Measurements from ENCODE around the gene TCF4. TPM values are rescaled to one million over a fixed set of nuclear protein-coding genes. Genes with fewer than 3 reads are reported as not detected.

Gene TCF4
- total RNA-seq, 1 donor from 2014 or later = 344 TPM

GRCh38 chr18:55509631-55510324 is 78.2 kb downstream of the TCF4 start:
- peak; percentile 89 for DNase-seq (ENCODE audit: extremely low read depth, low read depth, low spot score)

GRCh38 chr18:55508651-55509050 is 79.3 kb downstream of the TCF4 start:
- DNase-seq (ENCODE audit: extremely low read depth, low read depth, low spot score) = no peak

- DNase-seq (ENCODE audit: extremely low read depth, low read depth, low spot score) = no peak
Observed at GRCh38 chr18:55506074-55506473, 81.9 kb downstream of the TCF4 start.

- DNase-seq (ENCODE audit: extremely low read depth, low read depth, low spot score) = no peak
Observed at GRCh38 chr18:55504808-55505207, 83.2 kb downstream of the TCF4 start.

- no peak for DNase-seq (ENCODE audit: extremely low read depth, low read depth, low spot score)
Observed at GRCh38 chr18:55503167-55503820, 84.7 kb downstream of the TCF4 start.

GRCh38 chr18:55501982-55502710 is 85.8 kb downstream of the TCF4 start:
- DNase-seq (ENCODE audit: extremely low read depth, low read depth, low spot score) = no peak

- DNase-seq (ENCODE audit: extremely low read depth, low read depth, low spot score) = no peak
Observed at GRCh38 chr18:55501579-55501978, 86.4 kb downstream of the TCF4 start.

GRCh38 chr18:55500316-55501086 is 87.5 kb downstream of the TCF4 start:
- no peak for DNase-seq (ENCODE audit: extremely low read depth, low read depth, low spot score)

GRCh38 chr18:55499526-55499925 is 88.5 kb downstream of the TCF4 start:
- no peak for DNase-seq (ENCODE audit: extremely low read depth, low read depth, low spot score)

- no peak for DNase-seq (ENCODE audit: extremely low read depth, low read depth, low spot score)
Observed at GRCh38 chr18:55497825-55498403, 90.1 kb downstream of the TCF4 start.

GRCh38 chr18:55494899-55495298 is 93.1 kb downstream of the TCF4 start:
- no peak for DNase-seq (ENCODE audit: extremely low read depth, low read depth, low spot score)

- DNase-seq (ENCODE audit: extremely low read depth, low read depth, low spot score) = no peak
Observed at GRCh38 chr18:55494441-55494840, 93.6 kb downstream of the TCF4 start.

- no peak for DNase-seq (ENCODE audit: extremely low read depth, low read depth, low spot score)
Observed at GRCh38 chr18:55491616-55492015, 96.4 kb downstream of the TCF4 start.

- DNase-seq (ENCODE audit: extremely low read depth, low read depth, low spot score) = no peak
Observed at GRCh38 chr18:55489034-55489986, 98.7 kb downstream of the TCF4 start.

- DNase-seq (ENCODE audit: extremely low read depth, low read depth, low spot score) = no peak
Observed at GRCh38 chr18:55488473-55488872, 99.5 kb downstream of the TCF4 start.

GRCh38 chr18:55487997-55488396 is 100.0 kb downstream of the TCF4 start:
- no peak for DNase-seq (ENCODE audit: extremely low read depth, low read depth, low spot score)

GRCh38 chr18:55486936-55487335 is 101.1 kb downstream of the TCF4 start:
- DNase-seq (ENCODE audit: extremely low read depth, low read depth, low spot score) = no peak

GRCh38 chr18:55485666-55486065 is 102.3 kb downstream of the TCF4 start:
- DNase-seq (ENCODE audit: extremely low read depth, low read depth, low spot score) = no peak

- DNase-seq (ENCODE audit: extremely low read depth, low read depth, low spot score) = no peak
Observed at GRCh38 chr18:55484773-55485172, 103.2 kb downstream of the TCF4 start.

Data from glomerular endothelial cell (primary cell).